ENCODE data around the gene ALDH2. TPM values are rescaled to one million over a fixed set of nuclear protein-coding genes. Genes with fewer than 3 reads are reported as not detected.

Gene ALDH2
- total and polyA plus RNA-seq, 2 of the 8 experiments (the other 6 are each of a cell fraction or from before 2014, with no cell fraction given), result 25.4 to 43.8 TPM

DNA sequence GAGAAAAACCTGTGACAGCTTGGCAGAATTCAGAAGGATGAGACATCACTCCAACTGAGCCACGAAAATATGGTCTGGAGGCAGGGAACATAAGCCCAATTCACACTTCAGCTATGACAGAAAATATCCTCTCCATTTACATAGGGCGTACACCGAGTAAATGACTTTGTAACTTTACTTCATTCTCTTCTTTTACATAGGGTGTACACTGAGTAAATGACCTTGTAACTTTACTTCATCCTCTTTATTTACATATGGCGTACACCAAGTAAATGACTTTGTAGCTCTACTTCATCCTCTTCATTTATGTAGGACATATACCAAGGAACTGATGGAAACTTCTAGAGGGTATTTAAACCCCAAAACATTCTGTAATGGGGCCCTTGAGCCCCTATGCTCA lies 61.2 kb downstream of the ALDH2 start:
- Histone ChIP-seq H3K23ac (ENCODE audit: insufficient read length) (no peak overlapping the region), H2AFZ (ENCODE audit: low read length) (no peak overlapping the region), H4K20me1 (replicated peaks in 1 of 2; ENCODE audit: control insufficient read depth in 1 of 2, insufficient read depth in 2 of 2, low read length in 2 of 2) (no peaks in the 10 kb centered on the region), H3K9me3 (ENCODE audit: insufficient read depth in 2 of 2, low read depth in 1 of 2, low read length in 1 of 2) (peaks cover 0 to 4% of the 10 kb centered on the region in 2 experiments; a peak in 1 of 4 replicates), H3K14ac (ENCODE audit: insufficient read length) (no peak overlapping the region), H4K5ac (ENCODE audit: insufficient read length, low read depth, low read length) (no peak overlapping the region), H4K91ac (replicated peaks; ENCODE audit: insufficient read length, low read length) (no peak overlapping the region), H3K4ac (replicated peaks; ENCODE audit: insufficient read length, low read depth, low read length) (no peak overlapping the region), H2BK12ac (ENCODE audit: low read depth, low read length) (no peak overlapping the region), H3K18ac (ENCODE audit: extremely low read depth, low read length) (no peak overlapping the region), H3K9ac (replicated peaks in 1 of 4; ENCODE audit: extremely low read depth in 1 of 4, low read depth in 3 of 4, low read length in 3 of 4) (no peak overlapping the region), H2AK5ac (ENCODE audit: low read depth, low read length) (no peak overlapping the region), H3K4me1 (replicated peaks in 1 of 4; ENCODE audit: control insufficient read depth in 3 of 4, insufficient read depth in 4 of 4, low read length in 3 of 4) (peaks cover 0 to 3% (median 0%) of the 10 kb centered on the region in 4 experiments; a peak in 1 of 7 replicates), H3K27me3 (replicated peaks in 1 of 4; ENCODE audit: control insufficient read depth in 3 of 4, extremely low read depth in 1 of 4, insufficient read depth in 3 of 4, low read length in 3 of 4) (no peaks in the 10 kb centered on the region), H2BK5ac (ENCODE audit: low read depth, low read length) (no peak overlapping the region), H4K8ac (ENCODE audit: extremely low read depth, insufficient read depth, low read length) (no peak overlapping the region), H2BK15ac (ENCODE audit: low read length) (no peak overlapping the region), H3K4me3 (ENCODE audit: extremely low read depth in 1 of 4, insufficient read depth in 2 of 4, low read depth in 3 of 4, low read length in 4 of 4) (no peak overlapping the region), H2BK120ac (replicated peaks; ENCODE audit: low read depth, low read length) (no peak overlapping the region), H3K79me2 (ENCODE audit: control insufficient read depth in 1 of 2, insufficient read depth in 2 of 2, low read length in 2 of 2) (no peaks in the 10 kb centered on the region), H3K79me1 (ENCODE audit: low read depth, low read length) (no peaks in the 10 kb centered on the region), H3K4me2 (ENCODE audit: insufficient read depth in 1 of 2, low read depth in 2 of 2, low read length in 2 of 2) (no peak overlapping the region), H3K23me2 (ENCODE audit: low read depth, low read length) (no peaks in the 10 kb centered on the region), H3K27ac (ENCODE audit: low read depth, low read length) (no peak overlapping the region), H3K56ac (replicated peaks; ENCODE audit: insufficient read length, low read depth, low read length) (no peak overlapping the region), H2BK20ac (ENCODE audit: low read length) (no peak overlapping the region), H3K36me3 (ENCODE audit: control insufficient read depth in 2 of 4, insufficient read depth in 4 of 4, low read length in 3 of 4) (no peaks in the 10 kb centered on the region)
- DNase-seq (ENCODE audit: low read depth in 1 of 2, low spot score in 2 of 2) (no peak), FAIRE-seq (no peak)
- ChIA-PET CTCF (ENCODE audit: partially characterized antibody) (interaction anchor here (2.9 kb wide), 1 partner anchor 74 kb away, joined by 13 read pairs; no protein-coding TSS in a partner anchor), POLR2A (ENCODE audit: partially characterized antibody) (interaction anchor here (1.2 to 4.7 kb wide), 2 partner anchors 10 to 14 kb away, joined by 3 to 26 read pairs; partner anchors contain the start of gene MAPKAPK5)
- WGBS, 2 experiments (ENCODE audit: extremely low coverage in 1 of 2, insufficient coverage in 1 of 2, insufficient read length in 1 of 2, insufficient replicate concordance in 2 of 2, low coverage in 1 of 2, low lambda C conversion rate in 2 of 2, missing lambda C conversion rate in 1 of 2), result 91% methylated on average over 4 of the region's 4 CpGs; no CpG with 5 or more reads in 1 of the 2 experiments
- TF ChIP-seq EP300 (IDR thresholded peaks at IDR 0.05; ENCODE audit: borderline replicate concordance in 1 of 2, low read depth in 2 of 2, low read length in 2 of 2) (no peak), USF2 (IDR thresholded peaks at IDR 0.05; ENCODE audit: low read length) (no peak), SP4 (IDR thresholded peaks at IDR 0.05; ENCODE audit: low read length) (no peak), SRF (IDR thresholded peaks at IDR 0.05; ENCODE audit: low read depth, low read length) (no peak), RFX5 (IDR thresholded peaks at IDR 0.05; ENCODE audit: borderline replicate concordance, low read depth, low read length) (no peak), EZH2 (IDR thresholded peaks at IDR 0.05; ENCODE audit: low read depth, low read length, severe bottlenecking) (no peak), SP1 (IDR thresholded peaks at IDR 0.05; ENCODE audit: low read depth, low read length) (no peak), SAP30 (IDR thresholded peaks at IDR 0.05; ENCODE audit: insufficient read depth, insufficient replicate concordance, low read length) (no peak), CEBPB (IDR thresholded peaks at IDR 0.05; ENCODE audit: low read depth, low read length) (no peak), HDAC2 (IDR thresholded peaks at IDR 0.05; ENCODE audit: borderline replicate concordance in 1 of 2, low read depth in 2 of 2, low read length in 2 of 2) (no peak)
- TF ChIP-seq, protein P1, sequence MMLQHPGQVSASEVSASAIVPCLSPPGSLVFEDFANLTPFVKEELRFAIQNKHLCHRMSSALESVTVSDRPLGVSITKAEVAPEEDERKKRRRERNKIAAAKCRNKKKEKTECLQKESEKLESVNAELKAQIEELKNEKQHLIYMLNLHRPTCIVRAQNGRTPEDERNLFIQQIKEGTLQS (IDR thresholded peaks at IDR 0.05; ENCODE audit: insufficient read depth, low read depth, low read length), result no peak
